ENCODE measurements around the gene STK11IP.

DNA sequence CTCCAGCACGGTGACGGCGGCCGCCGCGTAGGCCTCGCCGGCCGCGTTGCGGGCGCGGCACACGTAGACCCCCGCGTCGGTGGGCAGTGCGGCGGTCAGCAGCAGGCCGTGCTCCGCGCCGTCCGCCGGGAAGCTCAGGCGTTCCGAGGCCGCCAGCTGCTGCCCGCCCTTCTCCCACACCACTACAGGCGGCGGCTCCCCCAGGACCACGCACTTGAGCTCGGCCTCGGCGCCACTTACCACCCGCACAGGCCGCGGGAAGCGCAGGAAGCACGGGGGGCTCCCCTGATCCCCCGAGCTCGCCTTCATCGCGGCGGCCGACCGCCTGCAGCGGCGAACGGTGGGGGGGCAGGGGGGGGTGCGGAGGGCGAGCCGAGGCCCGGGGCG lies 26.7 kb upstream of the STK11IP start:
- TF ChIP-seq, protein P1, sequence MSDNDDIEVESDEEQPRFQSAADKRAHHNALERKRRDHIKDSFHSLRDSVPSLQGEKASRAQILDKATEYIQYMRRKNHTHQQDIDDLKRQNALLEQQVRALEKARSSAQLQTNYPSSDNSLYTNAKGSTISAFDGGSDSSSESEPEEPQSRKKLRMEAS (IDR thresholded peaks at IDR 0.05): no peak
- no peak for TF ChIP-seq EZH2 (IDR thresholded peaks at IDR 0.05)

Data from HCT116 (cell line).